Progenitor cell of endocrine pancreas (in vitro differentiated cells): ENCODE data around the gene ZNF444. TPM values are rescaled to one million over a fixed set of nuclear protein-coding genes. Genes with fewer than 3 reads are reported as not detected.

Experiments used
- DNase-seq: peaks from one replicate; pipeline ENCODE4 v3.0.0; 2021; ENCODE audit warnings: low spot score; ENCODE audit not compliant: unreplicated experiment
- H3K27ac Mint-ChIP-seq: 2 replicates; pipeline ENCODE4 v1.8.0; 2021; ENCODE audit warnings: mild to moderate bottlenecking, moderate library complexity, mixed read lengths
- H3K27me3 Mint-ChIP-seq: 2 replicates; pipeline ENCODE4 v1.8.0; 2021; ENCODE audit warnings: mixed read lengths
- H3K36me3 Mint-ChIP-seq: 2 replicates; pipeline ENCODE4 v1.8.0; 2022; ENCODE audit warnings: mixed read lengths; ENCODE audit not compliant: insufficient read depth
- H3K4me1 Mint-ChIP-seq: 2 replicates; pipeline ENCODE4 v1.8.0; 2021; ENCODE audit warnings: low read depth, mixed read lengths
- H3K4me3 Mint-ChIP-seq: 2 replicates; pipeline ENCODE4 v1.8.0; 2021; ENCODE audit warnings: low read depth, mild to moderate bottlenecking, moderate library complexity, mixed read lengths
- H3K9me3 Mint-ChIP-seq: 2 replicates; pipeline ENCODE4 v1.8.0; 2021; ENCODE audit warnings: low read depth, mixed read lengths
- total RNA-seq: library from RNA; stranded (reverse); gene quantifications from 2 replicates; pipeline ENCODE4 v1.2.1, GENCODE V29; 2021
- TF ChIP-seq, protein P1 (sequence below): fragments of 200-600 bp; sonication (generic); IDR thresholded peaks from one replicate; pipeline ENCODE4 v1.5.0; 2021; ENCODE audit warnings: antibody characterized with exemption, mild to moderate bottlenecking; ENCODE audit not compliant: unreplicated experiment

ZNF444 gene
- total RNA-seq, 1 donor from 2014 or later: 132 TPM

DNA sequence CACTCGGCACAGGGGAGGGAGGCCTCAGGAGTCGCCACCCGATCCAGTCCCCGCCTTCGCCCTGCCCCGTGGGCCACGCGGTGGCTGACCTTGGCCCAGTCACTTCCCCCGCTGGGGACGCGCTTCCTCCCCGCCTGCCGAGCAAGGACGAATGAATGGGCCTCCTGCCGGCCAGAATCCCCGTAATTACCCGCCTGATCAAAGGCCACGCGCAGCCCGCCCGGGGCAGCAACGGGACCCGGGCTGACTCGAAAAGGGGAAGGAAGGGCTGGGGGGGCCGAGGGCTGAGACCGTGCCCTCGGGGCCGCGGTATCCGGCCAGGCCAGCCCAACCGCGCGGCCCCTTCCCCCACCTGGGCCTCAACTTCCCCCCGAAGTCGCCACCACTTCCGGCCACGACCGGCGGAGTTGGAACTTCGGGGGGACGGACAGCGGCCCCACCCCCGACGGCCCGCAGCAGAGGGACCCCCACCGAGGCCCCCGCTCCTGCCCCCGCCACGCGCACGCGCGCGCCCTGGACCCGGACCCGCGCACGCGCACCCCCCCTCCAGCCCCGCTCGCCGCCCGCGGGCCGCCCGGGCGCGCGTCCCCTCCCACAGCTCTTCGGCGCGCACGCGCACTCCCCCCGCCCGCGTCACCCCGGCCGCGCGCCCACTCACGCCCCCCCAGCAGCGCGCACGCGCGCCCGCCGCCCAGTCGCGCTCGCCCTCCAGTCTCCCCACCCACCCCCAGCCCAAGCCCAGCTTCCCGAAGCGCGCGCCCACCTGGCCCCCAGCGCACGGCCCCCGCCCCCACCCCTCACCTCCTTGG is 20.5 kb upstream of the ZNF444 start:
- Mint-ChIP-seq H3K4me1 (peaks cover 15% of the 10 kb centered on the region), H3K27me3 (no peaks in the 10 kb centered on the region), H3K4me3 (peak overlapping the region; percentile 81), H3K27ac (peak overlapping the region; percentile 89), H3K36me3 (no peaks in the 10 kb centered on the region), H3K9me3 (no peaks in the 10 kb centered on the region)
- DNase-seq: peak; percentile 45
- TF ChIP-seq, protein P1, sequence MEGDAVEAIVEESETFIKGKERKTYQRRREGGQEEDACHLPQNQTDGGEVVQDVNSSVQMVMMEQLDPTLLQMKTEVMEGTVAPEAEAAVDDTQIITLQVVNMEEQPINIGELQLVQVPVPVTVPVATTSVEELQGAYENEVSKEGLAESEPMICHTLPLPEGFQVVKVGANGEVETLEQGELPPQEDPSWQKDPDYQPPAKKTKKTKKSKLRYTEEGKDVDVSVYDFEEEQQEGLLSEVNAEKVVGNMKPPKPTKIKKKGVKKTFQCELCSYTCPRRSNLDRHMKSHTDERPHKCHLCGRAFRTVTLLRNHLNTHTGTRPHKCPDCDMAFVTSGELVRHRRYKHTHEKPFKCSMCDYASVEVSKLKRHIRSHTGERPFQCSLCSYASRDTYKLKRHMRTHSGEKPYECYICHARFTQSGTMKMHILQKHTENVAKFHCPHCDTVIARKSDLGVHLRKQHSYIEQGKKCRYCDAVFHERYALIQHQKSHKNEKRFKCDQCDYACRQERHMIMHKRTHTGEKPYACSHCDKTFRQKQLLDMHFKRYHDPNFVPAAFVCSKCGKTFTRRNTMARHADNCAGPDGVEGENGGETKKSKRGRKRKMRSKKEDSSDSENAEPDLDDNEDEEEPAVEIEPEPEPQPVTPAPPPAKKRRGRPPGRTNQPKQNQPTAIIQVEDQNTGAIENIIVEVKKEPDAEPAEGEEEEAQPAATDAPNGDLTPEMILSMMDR: peak; percentile 35

DNA sequence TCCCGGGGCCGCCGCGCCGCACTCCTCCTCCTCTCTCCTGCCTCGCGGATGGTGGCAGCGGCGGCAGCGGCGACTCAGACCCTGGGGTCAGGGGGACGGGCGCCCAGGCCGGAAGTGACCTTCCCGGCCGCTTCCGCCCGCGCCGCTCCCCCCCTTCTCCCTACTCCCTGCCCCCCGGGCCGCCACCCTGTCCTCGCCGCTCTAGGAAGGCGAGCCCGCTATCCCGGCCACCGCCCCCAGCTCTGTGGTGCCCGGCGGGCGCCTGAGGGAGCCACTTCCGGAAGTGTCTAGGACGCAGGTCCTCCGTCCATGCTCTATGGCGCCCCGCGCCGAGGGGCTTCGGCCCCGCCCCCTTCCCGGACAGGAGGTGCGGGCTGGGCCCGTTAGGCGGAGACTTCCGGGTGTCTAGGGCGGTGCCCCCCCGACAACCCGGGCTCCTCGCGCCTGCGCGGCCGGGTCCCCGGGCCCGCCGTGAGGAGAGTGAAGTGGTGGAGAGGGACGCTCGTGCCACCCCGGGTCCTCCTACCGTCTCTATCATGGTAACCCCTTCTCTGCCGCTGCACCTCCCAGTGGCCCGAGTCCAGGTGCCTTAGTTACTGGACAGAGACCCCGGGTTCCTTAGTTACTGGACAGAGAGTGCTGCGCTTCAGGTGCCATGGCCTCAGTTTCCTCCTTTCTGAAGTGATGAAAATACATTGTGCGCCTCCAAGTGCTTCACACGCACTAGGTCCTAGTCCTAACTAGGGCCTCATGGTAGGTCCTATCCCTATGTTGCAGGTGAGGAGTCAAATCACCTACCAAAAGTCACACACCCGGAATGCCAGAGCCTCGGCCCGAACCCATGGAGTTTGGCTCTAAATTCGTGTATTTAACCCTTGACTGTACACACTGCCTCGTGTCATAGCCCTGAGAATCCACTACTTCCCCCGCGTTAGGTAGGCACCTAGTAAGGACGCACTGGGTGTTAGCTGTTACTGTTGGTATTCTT is 19.6 kb upstream of the ZNF444 start, which contains the start of gene ZNF787:
Gene ZNF787, minus strand, starts transcription at position 116 of the 988 bp plus-strand sequence. CDS start 18,078 bp downstream, outside the sequence.
- peak within 1 kb of the TSS; percentile 90 for H3K27ac Mint-ChIP-seq
- peak within 1 kb of the TSS; percentile 81 for H3K4me3 Mint-ChIP-seq
- peaks cover 15% of the 10 kb centered on the region for H3K4me1 Mint-ChIP-seq
- no peaks in the 10 kb centered on the region for H3K27me3 Mint-ChIP-seq
- peak; percentile 99 for DNase-seq
- no peaks in the 10 kb centered on the region for H3K9me3 Mint-ChIP-seq
- TF ChIP-seq, protein P1: no peak
- H3K36me3 Mint-ChIP-seq: no peaks in the 10 kb centered on the region

DNA sequence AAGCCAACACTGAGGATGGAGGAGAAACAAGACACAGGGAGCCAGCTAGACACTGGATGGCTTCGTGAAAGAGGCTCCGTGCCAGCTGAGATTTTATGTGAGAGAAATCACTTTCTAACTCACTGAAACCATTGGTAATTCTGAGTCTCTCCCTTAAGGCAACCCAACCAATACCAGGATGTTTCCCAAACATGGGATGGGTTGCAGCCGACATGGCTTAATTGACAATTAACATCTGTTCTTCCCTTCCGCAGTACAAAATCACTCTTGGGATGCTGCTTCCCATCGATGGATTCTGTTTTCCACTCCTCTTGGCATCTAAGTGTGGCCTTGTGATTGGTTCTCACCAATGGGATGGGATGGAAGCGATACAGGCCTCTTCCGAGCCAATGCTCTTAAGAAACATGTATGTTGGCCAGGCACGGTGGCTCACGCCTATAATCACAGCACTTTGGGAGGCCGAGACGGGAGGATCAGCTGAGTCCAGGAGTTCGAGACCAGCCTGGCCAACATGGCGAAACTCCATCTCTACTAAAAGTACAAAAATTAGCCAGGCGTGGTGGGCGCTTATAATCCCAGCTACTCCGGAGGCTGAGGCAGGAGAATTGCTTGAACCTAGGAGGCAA is 17.7 kb upstream of the ZNF444 start:
- TF ChIP-seq, protein P1: no peak
- Mint-ChIP-seq H3K27me3 (no peaks in the 10 kb centered on the region), H3K4me1 (peaks cover 15% of the 10 kb centered on the region), H3K9me3 (no peaks in the 10 kb centered on the region), H3K4me3 (no peak overlapping the region), H3K36me3 (no peaks in the 10 kb centered on the region), H3K27ac (no peak overlapping the region)
- no peak for DNase-seq

DNA sequence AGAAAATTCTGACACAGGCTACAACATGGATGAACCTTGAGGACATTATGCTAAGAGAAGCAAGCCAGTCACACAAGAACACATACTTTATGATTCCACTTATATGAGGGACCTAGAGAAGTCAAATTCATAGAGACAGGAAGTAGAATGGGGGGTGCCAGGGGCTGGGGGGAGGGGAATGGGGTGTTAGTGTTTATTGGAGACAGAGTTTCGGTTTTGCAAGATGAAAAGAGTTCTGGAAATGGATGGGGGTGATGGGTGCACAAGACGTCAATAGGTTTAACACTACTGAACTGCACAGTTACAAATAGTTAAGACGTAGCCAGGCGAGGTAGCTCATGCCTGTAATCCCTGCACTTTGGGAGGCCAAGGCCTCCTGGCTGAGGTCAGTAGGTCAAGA is 16.5 kb upstream of the ZNF444 start:
- Mint-ChIP-seq H3K4me3 (no peak overlapping the region), H3K9me3 (no peaks in the 10 kb centered on the region), H3K27me3 (no peaks in the 10 kb centered on the region), H3K36me3 (no peaks in the 10 kb centered on the region), H3K27ac (no peak overlapping the region), H3K4me1 (peaks cover 7% of the 10 kb centered on the region)
- no peak for DNase-seq
- TF ChIP-seq, protein P1: no peak
